C4-2B (cell line): ENCODE results near the gene NT5DC3.

Experiments
- H3K27ac ChIP-seq: fragments of 450-650 bp; 2 replicates; pipeline ENCODE4 v1.5.1; 2017
- CTCF ChIP-seq: fragments of 450-650 bp; conservative IDR thresholded peaks from 2 replicates; pipeline ENCODE4 v1.5.1; 2017; ENCODE audit warnings: mild to moderate bottlenecking
- ZFX ChIP-seq: fragments of 450-650 bp; IDR thresholded peaks from 2 replicates; pipeline ENCODE4 v1.6.1; 2017

The NT5DC3 gene

GRCh38 chr12:103727638-103728037 is 113.4 kb downstream of the NT5DC3 start:
- no peak for TF ChIP-seq CTCF
- no peak for TF ChIP-seq ZFX
- H3K27ac ChIP-seq, result no peak overlapping the region

- no peak overlapping the region for H3K27ac ChIP-seq
- TF ChIP-seq ZFX (no peak), CTCF (no peak)
These were observed 115.6 kb downstream of the NT5DC3 start for GRCh38 chr12:103725398-103725797.
